ENCODE measurements around the gene UGGT2. TPM values are rescaled to one million over a fixed set of nuclear protein-coding genes. Genes with fewer than 3 reads are reported as not detected.

The UGGT2 gene
- total and polyA plus RNA-seq, 9 of the 15 experiments (the other 6 are each of a cell fraction or from before 2014, with no cell fraction given), result 3.5 to 24.5 (median 18.3) TPM

DNA sequence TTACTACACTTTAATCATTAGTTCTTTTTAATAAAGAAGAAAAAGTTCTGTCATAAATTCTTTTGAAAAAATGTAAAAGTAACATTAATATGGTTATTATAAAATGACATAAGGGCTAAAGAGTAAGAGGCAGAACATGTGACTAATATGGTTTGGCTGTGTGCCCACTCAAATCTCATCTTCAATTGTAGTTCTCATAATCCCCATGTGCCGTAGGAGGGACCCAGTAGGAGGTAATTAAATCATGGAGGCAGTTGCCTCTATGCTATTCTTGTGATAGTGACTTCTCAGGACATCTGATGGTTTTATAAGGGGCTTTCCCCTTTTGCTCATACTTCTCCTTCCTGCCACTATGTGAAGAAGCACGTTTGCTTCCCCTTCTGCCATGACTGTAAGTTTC, 104.5 kb downstream of the UGGT2 start:
- Histone ChIP-seq H3K4me1 (replicated peaks in 1 of 2; ENCODE audit: control insufficient read depth in 2 of 2, insufficient read depth in 2 of 2, low read length in 2 of 2) (no peaks in the 10 kb centered on the region), H2AFZ (ENCODE audit: low read depth, low read length) (no peak overlapping the region), H4K20me1 (replicated peaks; ENCODE audit: control insufficient read depth, insufficient read depth, low read length) (no peaks in the 10 kb centered on the region), H3K27ac (ENCODE audit: extremely low read depth, low read depth, low read length) (no peak overlapping the region), H3K9me3 (replicated peaks; ENCODE audit: control insufficient read depth, insufficient read depth, low read depth, low read length) (no peaks in the 10 kb centered on the region), H3K36me3 (ENCODE audit: control insufficient read depth, insufficient read depth, low read length) (peaks cover 7% of the 10 kb centered on the region; the same call in 1 of the 3 replicates), H3K79me2 (ENCODE audit: control insufficient read depth, insufficient read depth, low read length) (no peaks in the 10 kb centered on the region), H3K9ac (ENCODE audit: insufficient read depth in 1 of 2, low read depth in 2 of 2, low read length in 2 of 2) (no peak overlapping the region), H3K9me1 (ENCODE audit: control insufficient read depth, insufficient read depth, low read length) (no peaks in the 10 kb centered on the region), H3K27me3 (ENCODE audit: control insufficient read depth in 2 of 2, insufficient read depth in 2 of 2, low read length in 2 of 2) (no peaks in the 10 kb centered on the region), H3K4me2 (ENCODE audit: insufficient read depth, low read length) (no peak overlapping the region), H3K4me3 (no peak overlapping the region)
- BruUV-seq (replicated peaks), result no TSS peak
- intact Hi-C loops (cut with micrococcal nuclease), result no loop called here
- ChIA-PET POLR2A (no interaction called here), CTCF (ENCODE audit: low intra/inter-chr PET ratio) (no interaction called here)
- ATAC-seq (no peak), FAIRE-seq (no peak), DNase-seq (ENCODE audit: extremely low read depth in 1 of 4, low spot score in 3 of 4) (no peak)
- 50% methylated on average over 1 of the region's 2 CpGs for WGBS (ENCODE audit: insufficient coverage, low coverage, missing lambda C conversion rate)
- in situ Hi-C loops (cut with MboI), result no loop called here
- no peak for TF ChIP-seq ZNF174 (CRISPR knock-in tag; IDR thresholded peaks at IDR 0.05)
- no peak for TF ChIP-seq XRCC4 (IDR thresholded peaks at IDR 0.05; ENCODE audit: extremely low read depth, insufficient read depth, insufficient read length)
- TF ChIP-seq ARID1B (IDR thresholded peaks at IDR 0.05), result no peak
- TF ChIP-seq, protein P1, sequence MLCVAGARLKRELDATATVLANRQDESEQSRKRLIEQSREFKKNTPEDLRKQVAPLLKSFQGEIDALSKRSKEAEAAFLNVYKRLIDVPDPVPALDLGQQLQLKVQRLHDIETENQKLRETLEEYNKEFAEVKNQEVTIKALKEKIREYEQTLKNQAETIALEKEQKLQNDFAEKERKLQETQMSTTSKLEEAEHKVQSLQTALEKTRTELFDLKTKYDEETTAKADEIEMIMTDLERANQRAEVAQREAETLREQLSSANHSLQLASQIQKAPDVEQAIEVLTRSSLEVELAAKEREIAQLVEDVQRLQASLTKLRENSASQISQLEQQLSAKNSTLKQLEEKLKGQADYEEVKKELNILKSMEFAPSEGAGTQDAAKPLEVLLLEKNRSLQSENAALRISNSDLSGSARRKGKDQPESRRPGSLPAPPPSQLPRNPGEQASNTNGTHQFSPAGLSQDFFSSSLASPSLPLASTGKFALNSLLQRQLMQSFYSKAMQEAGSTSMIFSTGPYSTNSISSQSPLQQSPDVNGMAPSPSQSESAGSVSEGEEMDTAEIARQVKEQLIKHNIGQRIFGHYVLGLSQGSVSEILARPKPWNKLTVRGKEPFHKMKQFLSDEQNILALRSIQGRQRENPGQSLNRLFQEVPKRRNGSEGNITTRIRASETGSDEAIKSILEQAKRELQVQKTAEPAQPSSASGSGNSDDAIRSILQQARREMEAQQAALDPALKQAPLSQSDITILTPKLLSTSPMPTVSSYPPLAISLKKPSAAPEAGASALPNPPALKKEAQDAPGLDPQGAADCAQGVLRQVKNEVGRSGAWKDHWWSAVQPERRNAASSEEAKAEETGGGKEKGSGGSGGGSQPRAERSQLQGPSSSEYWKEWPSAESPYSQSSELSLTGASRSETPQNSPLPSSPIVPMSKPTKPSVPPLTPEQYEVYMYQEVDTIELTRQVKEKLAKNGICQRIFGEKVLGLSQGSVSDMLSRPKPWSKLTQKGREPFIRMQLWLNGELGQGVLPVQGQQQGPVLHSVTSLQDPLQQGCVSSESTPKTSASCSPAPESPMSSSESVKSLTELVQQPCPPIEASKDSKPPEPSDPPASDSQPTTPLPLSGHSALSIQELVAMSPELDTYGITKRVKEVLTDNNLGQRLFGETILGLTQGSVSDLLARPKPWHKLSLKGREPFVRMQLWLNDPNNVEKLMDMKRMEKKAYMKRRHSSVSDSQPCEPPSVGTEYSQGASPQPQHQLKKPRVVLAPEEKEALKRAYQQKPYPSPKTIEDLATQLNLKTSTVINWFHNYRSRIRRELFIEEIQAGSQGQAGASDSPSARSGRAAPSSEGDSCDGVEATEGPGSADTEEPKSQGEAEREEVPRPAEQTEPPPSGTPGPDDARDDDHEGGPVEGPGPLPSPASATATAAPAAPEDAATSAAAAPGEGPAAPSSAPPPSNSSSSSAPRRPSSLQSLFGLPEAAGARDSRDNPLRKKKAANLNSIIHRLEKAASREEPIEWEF (CRISPR knock-in tag; IDR thresholded peaks at IDR 0.05), result no peak
- no peak for TF ChIP-seq TRIM28 (IDR thresholded peaks at IDR 0.05)
- TF ChIP-seq TAF9B (IDR thresholded peaks at IDR 0.05; ENCODE audit: partially characterized antibody), result no peak
- no peak for TF ChIP-seq HLTF (IDR thresholded peaks at IDR 0.05)
- TF ChIP-seq EGR1 (conservative IDR thresholded peaks at IDR 0.05), result no peak
- TF ChIP-seq SIX5 (IDR thresholded peaks at IDR 0.05; ENCODE audit: borderline replicate concordance in 1 of 2, insufficient read depth in 1 of 2, low read depth in 1 of 2, low read length in 2 of 2), result no peak
- no peak for TF ChIP-seq FIP1L1 (IDR thresholded peaks at IDR 0.05; ENCODE audit: low read depth, low read length, poor library complexity, severe bottlenecking)
- no peak for TF ChIP-seq ELF1 (tag; IDR thresholded peaks at IDR 0.05)
- TF ChIP-seq, protein P2, sequence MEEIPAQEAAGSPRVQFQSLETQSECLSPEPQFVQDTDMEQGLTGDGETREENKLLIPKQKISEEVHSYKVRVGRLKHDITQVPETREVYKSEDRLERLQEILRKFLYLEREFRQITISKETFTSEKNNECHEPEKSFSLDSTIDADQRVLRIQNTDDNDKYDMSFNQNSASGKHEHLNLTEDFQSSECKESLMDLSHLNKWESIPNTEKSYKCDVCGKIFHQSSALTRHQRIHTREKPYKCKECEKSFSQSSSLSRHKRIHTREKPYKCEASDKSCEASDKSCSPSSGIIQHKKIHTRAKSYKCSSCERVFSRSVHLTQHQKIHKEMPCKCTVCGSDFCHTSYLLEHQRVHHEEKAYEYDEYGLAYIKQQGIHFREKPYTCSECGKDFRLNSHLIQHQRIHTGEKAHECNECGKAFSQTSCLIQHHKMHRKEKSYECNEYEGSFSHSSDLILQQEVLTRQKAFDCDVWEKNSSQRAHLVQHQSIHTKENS (CRISPR knock-in tag; IDR thresholded peaks at IDR 0.05), result no peak
- TF ChIP-seq, protein P3, sequence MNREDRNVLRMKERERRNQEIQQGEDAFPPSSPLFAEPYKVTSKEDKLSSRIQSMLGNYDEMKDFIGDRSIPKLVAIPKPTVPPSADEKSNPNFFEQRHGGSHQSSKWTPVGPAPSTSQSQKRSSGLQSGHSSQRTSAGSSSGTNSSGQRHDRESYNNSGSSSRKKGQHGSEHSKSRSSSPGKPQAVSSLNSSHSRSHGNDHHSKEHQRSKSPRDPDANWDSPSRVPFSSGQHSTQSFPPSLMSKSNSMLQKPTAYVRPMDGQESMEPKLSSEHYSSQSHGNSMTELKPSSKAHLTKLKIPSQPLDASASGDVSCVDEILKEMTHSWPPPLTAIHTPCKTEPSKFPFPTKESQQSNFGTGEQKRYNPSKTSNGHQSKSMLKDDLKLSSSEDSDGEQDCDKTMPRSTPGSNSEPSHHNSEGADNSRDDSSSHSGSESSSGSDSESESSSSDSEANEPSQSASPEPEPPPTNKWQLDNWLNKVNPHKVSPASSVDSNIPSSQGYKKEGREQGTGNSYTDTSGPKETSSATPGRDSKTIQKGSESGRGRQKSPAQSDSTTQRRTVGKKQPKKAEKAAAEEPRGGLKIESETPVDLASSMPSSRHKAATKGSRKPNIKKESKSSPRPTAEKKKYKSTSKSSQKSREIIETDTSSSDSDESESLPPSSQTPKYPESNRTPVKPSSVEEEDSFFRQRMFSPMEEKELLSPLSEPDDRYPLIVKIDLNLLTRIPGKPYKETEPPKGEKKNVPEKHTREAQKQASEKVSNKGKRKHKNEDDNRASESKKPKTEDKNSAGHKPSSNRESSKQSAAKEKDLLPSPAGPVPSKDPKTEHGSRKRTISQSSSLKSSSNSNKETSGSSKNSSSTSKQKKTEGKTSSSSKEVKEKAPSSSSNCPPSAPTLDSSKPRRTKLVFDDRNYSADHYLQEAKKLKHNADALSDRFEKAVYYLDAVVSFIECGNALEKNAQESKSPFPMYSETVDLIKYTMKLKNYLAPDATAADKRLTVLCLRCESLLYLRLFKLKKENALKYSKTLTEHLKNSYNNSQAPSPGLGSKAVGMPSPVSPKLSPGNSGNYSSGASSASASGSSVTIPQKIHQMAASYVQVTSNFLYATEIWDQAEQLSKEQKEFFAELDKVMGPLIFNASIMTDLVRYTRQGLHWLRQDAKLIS (CRISPR knock-in tag; IDR thresholded peaks at IDR 0.05), result no peak
- TF ChIP-seq POLR2G (IDR thresholded peaks at IDR 0.05; ENCODE audit: low read depth, low read length), result no peak
